ENCODE data around the gene CHIC1. TPM values are rescaled to one million over a fixed set of nuclear protein-coding genes. Genes with fewer than 3 reads are reported as not detected.
"Not testable (repeated sequence)": the region's sequence is repeated elsewhere in the genome, so short reads cannot be mapped to it uniquely, and the experiment has no call there.

CHIC1 gene
- total RNA-seq (2021) (7.8 and 8.6 TPM in 2 replicates), Bru-seq, nascent RNA (percentile 69 among the genes with signal in this experiment), BruChase-seq, experiment 1, labeled RNA remaining after a 2-hour chase (percentile 74 among the genes with signal in this experiment), BruChase-seq, experiment 2, labeled RNA remaining after a 6-hour chase (percentile 56 among the genes with signal in this experiment)
- long read RNA-seq: 0 reads

DNA sequence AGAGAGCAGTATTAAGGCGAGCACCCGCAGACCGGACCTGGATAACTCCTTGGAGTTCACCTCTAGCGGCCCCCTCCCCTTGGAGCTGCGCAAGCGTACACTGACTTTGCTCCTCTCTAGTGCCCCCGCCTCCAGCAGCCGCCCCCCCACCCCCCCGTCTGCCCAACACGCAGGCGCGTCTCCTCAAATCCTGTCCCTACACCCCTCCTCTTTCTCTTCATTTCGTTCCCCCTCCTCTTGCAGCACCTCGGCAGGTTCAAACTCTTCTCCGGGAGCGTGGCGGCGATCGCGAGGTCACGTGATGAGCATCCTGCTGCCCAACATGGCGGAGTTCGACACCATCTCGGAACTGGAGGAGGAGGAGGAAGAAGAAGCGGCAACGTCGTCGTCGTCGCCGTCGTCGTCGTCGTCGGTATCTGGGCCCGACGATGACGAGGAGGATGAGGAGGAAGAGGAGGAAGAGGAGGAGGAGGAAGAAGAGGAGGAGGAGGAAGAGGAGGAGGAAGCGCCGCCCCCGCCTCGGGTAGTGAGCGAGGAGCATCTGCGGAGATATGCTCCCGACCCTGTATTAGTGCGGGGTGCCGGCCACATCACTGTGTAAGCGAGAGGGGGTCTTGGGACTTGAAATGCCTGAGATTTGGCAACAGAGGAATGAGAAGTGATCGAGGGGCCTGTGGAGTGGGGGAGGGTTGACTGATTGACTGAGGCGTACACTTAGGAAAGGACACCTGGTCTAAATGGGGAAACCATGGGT is at the start of gene CHIC1:
TSS of gene CHIC1 (plus strand) at position 214 of the 754 bp plus-strand sequence. CDS start at position 302, 88 bp downstream.
- POLR2A ChIA-PET (ENCODE audit: unreplicated experiment): interaction anchor here (0.6 kb wide), 1 partner anchor 456 kb away, joined by 3 read pairs; no protein-coding TSS in a partner anchor
- H3K4me2 ChIP-seq: peak within 1 kb of the TSS; percentile 88
- peak; percentile 55 to 59 for DNase-seq
- H3K27ac ChIP-seq: peak within 1 kb of the TSS; percentile 28; the same call in 1 of the 2 replicates
- TF ChIP-seq EZH2 (IDR thresholded peaks at IDR 0.05; ENCODE audit: low read depth): no peak
- TF ChIP-seq, protein P1, sequence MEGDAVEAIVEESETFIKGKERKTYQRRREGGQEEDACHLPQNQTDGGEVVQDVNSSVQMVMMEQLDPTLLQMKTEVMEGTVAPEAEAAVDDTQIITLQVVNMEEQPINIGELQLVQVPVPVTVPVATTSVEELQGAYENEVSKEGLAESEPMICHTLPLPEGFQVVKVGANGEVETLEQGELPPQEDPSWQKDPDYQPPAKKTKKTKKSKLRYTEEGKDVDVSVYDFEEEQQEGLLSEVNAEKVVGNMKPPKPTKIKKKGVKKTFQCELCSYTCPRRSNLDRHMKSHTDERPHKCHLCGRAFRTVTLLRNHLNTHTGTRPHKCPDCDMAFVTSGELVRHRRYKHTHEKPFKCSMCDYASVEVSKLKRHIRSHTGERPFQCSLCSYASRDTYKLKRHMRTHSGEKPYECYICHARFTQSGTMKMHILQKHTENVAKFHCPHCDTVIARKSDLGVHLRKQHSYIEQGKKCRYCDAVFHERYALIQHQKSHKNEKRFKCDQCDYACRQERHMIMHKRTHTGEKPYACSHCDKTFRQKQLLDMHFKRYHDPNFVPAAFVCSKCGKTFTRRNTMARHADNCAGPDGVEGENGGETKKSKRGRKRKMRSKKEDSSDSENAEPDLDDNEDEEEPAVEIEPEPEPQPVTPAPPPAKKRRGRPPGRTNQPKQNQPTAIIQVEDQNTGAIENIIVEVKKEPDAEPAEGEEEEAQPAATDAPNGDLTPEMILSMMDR (conservative IDR thresholded peaks at IDR 0.05): no peak
- 0 out of 2 replicates have a peak, but pooled peaks cover 4% of the 10 kb centered on the region for H3K4me1 ChIP-seq (replicated peaks; ENCODE audit: insufficient read depth)
- no peaks in the 10 kb centered on the region for H3K79me2 ChIP-seq (ENCODE audit: low read depth)
- H3K27me3 ChIP-seq (ENCODE audit: insufficient read depth, low read depth): no peaks in the 10 kb centered on the region
- peak within 1 kb of the TSS; percentile 71 for H3K4me3 ChIP-seq
- CTCF ChIA-PET: no interaction called here
- peak within 1 kb of the TSS; percentile 99 for H2AFZ ChIP-seq
- intact Hi-C loops (cut with micrococcal nuclease; ENCODE audit: unreplicated experiment): loop anchor here (2.0 kb wide), 1 partner anchor 14 kb away; no protein-coding TSS in a partner anchor
- no peaks in the 10 kb centered on the region for H4K20me1 ChIP-seq (ENCODE audit: insufficient read depth)
- H3K9me2 ChIP-seq (ENCODE audit: insufficient read depth): no peaks in the 10 kb centered on the region
- BruUV-seq (replicated peaks): no TSS peak
- no peaks in the 10 kb centered on the region for H3K36me3 ChIP-seq (ENCODE audit: low read depth)
- H3F3A ChIP-seq (ENCODE audit: insufficient read depth, low read depth): no peaks in the 10 kb centered on the region
- no peaks in the 10 kb centered on the region for H3K9me3 ChIP-seq (ENCODE audit: insufficient read depth, low read depth)

DNA sequence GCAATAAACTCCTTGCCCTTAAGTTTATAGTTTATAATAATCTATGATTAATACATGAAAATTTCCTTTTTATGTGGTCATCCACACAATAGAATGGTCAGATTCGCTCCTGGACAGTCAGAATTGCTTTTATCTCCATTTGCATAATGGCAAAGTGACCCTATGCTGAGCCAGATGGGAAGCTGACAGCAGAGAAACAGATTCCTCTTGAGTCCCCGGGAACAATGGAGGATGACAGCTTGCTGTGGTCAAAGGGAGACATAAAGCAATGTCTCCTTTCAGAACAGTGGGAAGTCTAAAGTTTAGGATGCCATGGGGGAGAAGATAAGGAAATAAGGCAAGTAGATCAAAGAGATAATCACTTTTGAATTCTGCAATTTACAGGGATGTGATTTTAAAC is 40.2 kb upstream of the CHIC1 start:
- H3K9me3 ChIP-seq (ENCODE audit: insufficient read depth, low read depth); H3K36me3 ChIP-seq (ENCODE audit: low read depth); H4K20me1 ChIP-seq (ENCODE audit: insufficient read depth); CTCF ChIA-PET; H3K4me1 ChIP-seq (replicated peaks; ENCODE audit: insufficient read depth); intact Hi-C loops (cut with micrococcal nuclease; ENCODE audit: unreplicated experiment); POLR2A ChIA-PET (ENCODE audit: unreplicated experiment); H3K9me2 ChIP-seq (ENCODE audit: insufficient read depth); H3K27ac ChIP-seq; H3K79me2 ChIP-seq (ENCODE audit: low read depth); H3F3A ChIP-seq (ENCODE audit: insufficient read depth, low read depth); BruUV-seq (replicated peaks); H2AFZ ChIP-seq; H3K4me2 ChIP-seq; H3K4me3 ChIP-seq; DNase-seq: not testable (repeated sequence)
- H3K27me3 ChIP-seq (ENCODE audit: insufficient read depth, low read depth): peaks cover 28% of the 10 kb centered on the region

DNA sequence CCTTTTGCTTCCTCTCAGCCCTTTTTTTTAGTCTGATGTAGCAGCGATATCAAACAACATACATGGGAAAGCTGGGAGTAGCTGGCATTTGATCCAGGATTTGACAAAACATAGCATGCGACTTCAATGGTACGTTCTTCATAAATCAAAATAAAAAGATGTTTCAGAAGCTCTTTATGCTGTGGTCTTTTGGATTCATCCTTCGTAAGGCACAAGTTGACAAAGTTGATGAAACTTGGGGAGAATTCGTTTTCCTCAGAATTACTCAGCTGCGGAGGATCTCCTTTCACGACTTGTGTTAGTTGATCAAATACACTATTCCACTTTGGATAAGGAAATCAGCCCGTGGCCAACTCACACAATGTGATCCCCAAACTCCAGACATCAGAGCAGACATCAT is 38.1 kb upstream of the CHIC1 start:
- no peak overlapping the region for H2AFZ ChIP-seq
- ChIA-PET CTCF (no interaction called here), POLR2A (ENCODE audit: unreplicated experiment) (no interaction called here)
- no peak for DNase-seq
- peaks cover 28% of the 10 kb centered on the region for H3K27me3 ChIP-seq (ENCODE audit: insufficient read depth, low read depth)
- H4K20me1 ChIP-seq (ENCODE audit: insufficient read depth): no peaks in the 10 kb centered on the region
- H3F3A ChIP-seq (ENCODE audit: insufficient read depth, low read depth): no peaks in the 10 kb centered on the region
- no peaks in the 10 kb centered on the region for H3K4me1 ChIP-seq (replicated peaks; ENCODE audit: insufficient read depth)
- no peak for TF ChIP-seq EZH2 (IDR thresholded peaks at IDR 0.05; ENCODE audit: low read depth)
- TF ChIP-seq, protein P1 (conservative IDR thresholded peaks at IDR 0.05): no peak
- no peaks in the 10 kb centered on the region for H3K9me2 ChIP-seq (ENCODE audit: insufficient read depth)
- H3K9me3 ChIP-seq (ENCODE audit: insufficient read depth, low read depth): no peaks in the 10 kb centered on the region
- no peaks in the 10 kb centered on the region for H3K79me2 ChIP-seq (ENCODE audit: low read depth)
- intact Hi-C loops (cut with micrococcal nuclease; ENCODE audit: unreplicated experiment): no loop called here
- H3K27ac ChIP-seq: no peak overlapping the region
- H3K36me3 ChIP-seq (ENCODE audit: low read depth): no peaks in the 10 kb centered on the region
- H3K4me3 ChIP-seq: no peak overlapping the region
- no TSS peak for BruUV-seq (replicated peaks)
- H3K4me2 ChIP-seq: no peak overlapping the region

Measured in PC-9 (cell line).